ENCODE measurements around the gene CTDSP2.
"Not testable (repeated sequence)": the region's sequence is repeated elsewhere in the genome, so short reads cannot be mapped to it uniquely, and the experiment has no call there.

Gene CTDSP2

DNA sequence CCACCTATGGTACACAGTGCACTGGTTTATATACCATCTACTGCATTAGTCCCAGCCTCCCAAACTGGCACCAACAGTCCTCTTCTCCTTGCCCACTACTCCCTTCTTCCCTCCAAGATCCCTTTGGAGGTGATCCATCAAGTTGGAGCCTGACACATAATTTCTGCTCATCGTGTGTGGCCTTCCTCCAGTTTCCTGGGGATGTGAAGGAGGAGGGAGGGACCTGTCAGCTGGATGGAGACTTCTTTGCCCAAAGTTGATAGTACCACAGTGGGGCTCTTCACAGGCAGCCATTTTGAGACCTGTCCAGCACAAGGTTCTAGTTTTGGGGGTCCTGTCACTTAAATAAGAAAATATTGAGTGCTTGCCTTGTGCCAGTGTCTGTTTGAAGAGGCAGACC lies 17.1 kb upstream of the CTDSP2 start:
- Histone ChIP-seq H3K27ac (ENCODE audit: low read length) (no peak overlapping the region), H3K27me3 (ENCODE audit: insufficient read depth, low read length) (peaks cover 44% of the 10 kb centered on the region)

DNA sequence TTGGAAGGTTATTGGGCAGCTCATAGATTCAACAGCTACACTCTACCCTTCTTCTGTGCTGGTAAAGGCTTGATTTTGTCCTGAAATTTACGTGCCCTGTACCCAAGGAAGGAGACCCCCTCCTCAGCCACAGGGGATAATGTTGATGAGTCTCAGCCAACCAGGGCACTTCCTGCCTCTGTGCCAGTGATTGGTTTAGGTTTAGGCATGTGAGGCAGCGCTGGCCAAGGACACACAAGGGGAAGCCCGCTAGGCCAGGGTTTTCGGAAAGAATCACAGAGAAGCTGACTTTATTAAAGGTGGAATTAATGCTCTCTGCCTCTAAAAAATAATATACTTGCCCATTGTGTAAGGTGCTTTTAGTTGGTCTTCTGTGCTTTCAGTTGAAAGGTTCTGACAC lies 15.4 kb upstream of the CTDSP2 start:
- H3K36me3 ChIP-seq (ENCODE audit: insufficient read depth, low read depth, low read length), result no peaks in the 10 kb centered on the region
- no peak overlapping the region for H3K4me3 ChIP-seq (ENCODE audit: low read length)
- H3K9me3 ChIP-seq (ENCODE audit: insufficient read depth, low read depth, low read length), result no peaks in the 10 kb centered on the region
- peaks cover 43% of the 10 kb centered on the region for H3K27me3 ChIP-seq (ENCODE audit: insufficient read depth, low read length)
- peaks cover 6% of the 10 kb centered on the region for H3K4me1 ChIP-seq (ENCODE audit: insufficient read depth, low read length)
- H3K9ac ChIP-seq (ENCODE audit: low read depth, low read length), result no peak overlapping the region
- H3K27ac ChIP-seq (ENCODE audit: low read length), result no peak overlapping the region

More for the DNA sequence above, 17.1 kb upstream of the CTDSP2 start:
- Histone ChIP-seq H3K4me1 (ENCODE audit: insufficient read depth, low read length) (peaks cover 6% of the 10 kb centered on the region), H3K36me3 (ENCODE audit: insufficient read depth, low read depth, low read length) (no peaks in the 10 kb centered on the region), H3K9ac (ENCODE audit: low read depth, low read length) (no peak overlapping the region), H3K9me3 (ENCODE audit: insufficient read depth, low read depth, low read length) (no peaks in the 10 kb centered on the region), H3K4me3 (ENCODE audit: low read length) (no peak overlapping the region)

DNA sequence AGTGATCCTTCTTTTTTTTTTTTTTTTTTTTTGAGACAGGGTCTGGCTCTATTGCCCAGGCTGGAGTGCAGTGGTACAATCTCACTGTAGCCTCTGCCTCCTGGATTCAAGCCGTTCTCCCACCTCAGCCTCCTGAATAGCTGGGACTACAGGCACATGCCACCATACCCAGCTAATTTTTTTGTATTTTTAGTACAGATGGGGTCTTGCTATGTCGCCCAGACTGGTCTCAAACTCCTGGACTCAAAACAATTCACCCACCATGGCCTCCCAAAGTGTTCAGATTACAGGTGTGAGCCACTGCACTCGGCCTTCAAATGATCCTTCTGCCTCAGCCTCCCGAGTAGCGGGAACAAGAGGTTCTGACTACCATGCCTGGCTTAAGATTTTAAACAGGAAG lies 14.4 kb upstream of the CTDSP2 start:
- not testable (repeated sequence) for H3K27ac ChIP-seq (ENCODE audit: low read length); H3K9ac ChIP-seq (ENCODE audit: low read depth, low read length); H3K36me3 ChIP-seq (ENCODE audit: insufficient read depth, low read depth, low read length); H3K4me1 ChIP-seq (ENCODE audit: insufficient read depth, low read length); H3K9me3 ChIP-seq (ENCODE audit: insufficient read depth, low read depth, low read length); H3K4me3 ChIP-seq (ENCODE audit: low read length)
- peaks cover 33% of the 10 kb centered on the region for H3K27me3 ChIP-seq (ENCODE audit: insufficient read depth, low read length)

DNA sequence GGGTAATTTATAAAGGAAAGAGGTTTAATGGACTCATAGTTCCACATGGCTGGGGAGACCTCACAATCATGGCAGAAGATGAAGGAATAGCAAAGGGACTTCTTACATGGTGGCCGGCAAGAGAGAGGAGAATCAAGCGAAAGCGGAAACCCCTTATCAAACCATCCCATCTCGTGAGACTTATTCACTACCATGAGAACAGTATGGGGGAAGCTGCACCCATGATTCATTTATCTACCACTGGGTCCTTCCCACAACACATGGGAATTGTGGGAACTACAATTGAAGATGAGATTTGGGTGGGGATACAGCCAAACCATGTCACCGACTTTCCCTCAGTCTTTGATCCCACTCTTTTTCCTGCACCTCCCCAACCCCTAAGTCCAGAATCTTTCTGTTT lies 12.6 kb upstream of the CTDSP2 start:
- Histone ChIP-seq H3K36me3 (ENCODE audit: insufficient read depth, low read depth, low read length) (no peaks in the 10 kb centered on the region), H3K9ac (ENCODE audit: low read depth, low read length) (no peak overlapping the region), H3K27me3 (ENCODE audit: insufficient read depth, low read length) (peaks cover 15% of the 10 kb centered on the region), H3K9me3 (ENCODE audit: insufficient read depth, low read depth, low read length) (no peaks in the 10 kb centered on the region), H3K4me1 (ENCODE audit: insufficient read depth, low read length) (no peaks in the 10 kb centered on the region; the same call in none of the 2 replicates), H3K4me3 (ENCODE audit: low read length) (no peak overlapping the region), H3K27ac (ENCODE audit: low read length) (no peak overlapping the region)

DNA sequence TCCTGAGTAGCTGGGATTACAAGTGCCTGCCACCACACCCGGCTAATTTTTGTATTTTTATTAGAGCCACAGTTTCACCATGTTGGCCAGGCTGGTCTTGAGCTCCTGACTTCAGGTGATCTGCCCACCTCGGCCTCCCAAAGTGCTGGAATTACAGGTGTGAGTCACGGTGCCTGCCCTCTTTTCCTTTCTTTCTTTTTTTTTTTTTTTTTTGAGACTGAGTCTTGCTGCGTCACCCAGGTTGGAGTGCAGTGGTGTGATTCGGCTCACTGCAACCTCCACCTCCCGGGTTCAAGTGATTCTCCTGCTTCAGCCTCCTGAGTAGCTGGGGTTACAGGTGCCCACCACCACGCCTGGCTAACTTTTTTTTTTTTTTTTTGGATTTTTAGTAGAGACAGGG lies 11.6 kb upstream of the CTDSP2 start:
- H3K9me3 ChIP-seq (ENCODE audit: insufficient read depth, low read depth, low read length); H3K9ac ChIP-seq (ENCODE audit: low read depth, low read length); H3K4me1 ChIP-seq (ENCODE audit: insufficient read depth, low read length); H3K27me3 ChIP-seq (ENCODE audit: insufficient read depth, low read length); H3K36me3 ChIP-seq (ENCODE audit: insufficient read depth, low read depth, low read length); H3K27ac ChIP-seq (ENCODE audit: low read length); H3K4me3 ChIP-seq (ENCODE audit: low read length): not testable (repeated sequence)

DNA sequence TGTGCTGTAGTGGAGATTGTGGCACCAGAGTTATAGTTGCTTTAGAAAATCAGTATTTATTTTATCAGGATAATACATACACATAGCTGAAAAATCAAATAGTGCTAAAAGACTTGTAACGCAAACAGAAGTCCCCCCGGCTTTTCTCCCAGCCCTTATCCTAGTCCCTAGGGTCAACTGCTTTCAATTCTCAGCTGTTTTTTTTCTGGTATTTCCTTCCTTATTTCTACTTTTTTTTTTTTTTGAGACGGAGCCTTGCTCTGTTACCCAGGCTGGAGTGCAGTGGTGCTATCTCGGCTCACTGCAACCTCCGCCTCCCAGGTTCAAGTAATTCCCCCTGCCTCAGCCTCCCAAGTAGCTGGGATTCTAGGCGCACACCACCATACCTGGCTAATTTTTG lies 8.4 kb upstream of the CTDSP2 start:
- no peak overlapping the region for H3K4me3 ChIP-seq (ENCODE audit: low read length)
- no peaks in the 10 kb centered on the region for H3K36me3 ChIP-seq (ENCODE audit: insufficient read depth, low read depth, low read length)
- no peak overlapping the region for H3K9ac ChIP-seq (ENCODE audit: low read depth, low read length)
- H3K4me1 ChIP-seq (ENCODE audit: insufficient read depth, low read length), result peaks cover 22% of the 10 kb centered on the region
- H3K9me3 ChIP-seq (ENCODE audit: insufficient read depth, low read depth, low read length), result no peaks in the 10 kb centered on the region
- peaks cover 18% of the 10 kb centered on the region; the same call in 1 of the 2 replicates for H3K27me3 ChIP-seq (ENCODE audit: insufficient read depth, low read length)
- no peak overlapping the region for H3K27ac ChIP-seq (ENCODE audit: low read length)

DNA sequence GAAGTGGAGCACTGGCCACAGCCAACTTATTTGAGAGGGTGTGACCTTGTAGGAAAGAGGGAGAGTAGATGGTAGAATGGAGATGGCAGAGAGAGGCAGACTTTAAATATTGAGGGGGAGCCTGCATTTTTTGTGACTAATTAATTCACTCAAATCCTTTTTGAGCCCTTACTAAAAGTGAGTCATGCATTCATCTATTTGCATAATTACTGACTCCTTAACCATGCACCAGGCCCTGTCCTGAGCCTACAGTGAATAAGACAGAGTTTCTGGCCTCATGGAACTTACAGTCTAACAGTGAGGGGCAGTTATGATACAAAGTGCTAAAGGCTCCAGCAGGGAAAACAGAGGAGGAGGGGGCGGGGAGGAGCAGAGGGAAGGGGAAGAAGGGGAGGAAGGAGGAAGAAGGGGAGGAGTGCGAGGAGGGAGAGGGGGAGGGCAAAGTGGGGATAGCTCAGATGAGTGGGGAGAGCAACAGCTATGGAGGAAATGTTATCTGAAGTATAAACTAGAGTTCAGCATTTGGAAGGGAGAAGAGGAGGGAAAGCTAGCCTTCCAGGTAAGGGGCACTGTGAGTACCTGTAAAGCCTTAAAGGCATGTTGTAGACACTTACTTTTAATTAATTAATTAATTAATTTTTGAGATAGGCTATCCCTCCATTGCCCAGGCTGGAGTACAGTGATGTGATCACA lies 7.5 kb upstream of the CTDSP2 start:
- peaks cover 18% of the 10 kb centered on the region; the same call in 1 of the 2 replicates for H3K27me3 ChIP-seq (ENCODE audit: insufficient read depth, low read length)
- no peaks in the 10 kb centered on the region for H3K36me3 ChIP-seq (ENCODE audit: insufficient read depth, low read depth, low read length)
- no peaks in the 10 kb centered on the region for H3K9me3 ChIP-seq (ENCODE audit: insufficient read depth, low read depth, low read length)
- H3K4me3 ChIP-seq (ENCODE audit: low read length), result no peak overlapping the region
- H3K27ac ChIP-seq (ENCODE audit: low read length), result no peak overlapping the region
- no peak overlapping the region; the same call in 1 of the 2 replicates for H3K9ac ChIP-seq (ENCODE audit: low read depth, low read length)
- H3K4me1 ChIP-seq (ENCODE audit: insufficient read depth, low read length), result peaks cover 22% of the 10 kb centered on the region

DNA sequence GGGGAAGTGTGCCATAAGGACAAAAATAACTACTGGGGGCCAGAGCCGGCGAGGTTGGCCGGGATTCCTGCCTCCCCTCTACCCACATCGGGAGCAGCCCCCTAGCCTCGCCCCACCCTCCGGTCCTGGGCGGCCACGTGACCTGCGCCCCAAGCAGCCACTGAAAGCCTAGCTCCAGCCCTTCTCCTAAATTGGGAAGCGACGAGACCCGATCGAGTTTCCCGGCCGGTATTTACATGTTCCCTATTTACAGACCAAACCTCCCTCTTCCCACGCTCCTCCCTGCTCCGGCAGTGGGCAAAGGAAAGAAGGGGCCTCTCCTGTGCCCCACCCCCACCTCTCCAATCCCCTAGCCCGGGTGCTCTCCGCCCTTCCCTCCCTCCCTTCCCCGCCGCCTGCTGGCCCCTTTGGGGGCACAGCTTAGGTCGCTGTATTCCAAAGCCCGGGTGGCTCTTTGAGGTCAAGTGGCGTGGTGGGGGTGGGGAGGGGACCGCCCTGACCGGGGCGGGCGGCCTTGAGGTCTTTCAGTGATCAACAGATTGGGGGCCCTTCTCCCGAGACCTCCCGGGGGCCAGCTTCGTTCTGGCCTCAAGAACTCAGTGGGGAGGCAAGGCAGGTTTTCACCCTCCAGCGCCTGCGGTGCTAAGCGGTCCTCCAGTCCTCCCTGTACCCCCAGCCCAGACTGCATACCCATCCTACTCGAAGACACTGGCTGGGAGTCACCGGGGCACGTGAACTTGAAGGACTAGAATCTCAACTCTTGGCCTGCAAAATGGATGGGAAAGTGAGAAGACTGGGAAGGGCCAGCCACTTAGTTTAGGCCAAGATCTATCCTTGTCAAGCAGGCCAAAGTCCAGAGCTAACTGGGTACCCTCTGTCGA lies 6.3 kb upstream of the CTDSP2 start:
- H3K4me3 ChIP-seq (ENCODE audit: low read length), result peak overlapping the region; percentile 58; the same call in 1 of the 2 replicates
- H3K27me3 ChIP-seq (ENCODE audit: insufficient read depth, low read length), result peaks cover 18% of the 10 kb centered on the region
- H3K27ac ChIP-seq (ENCODE audit: low read length), result peak overlapping the region; percentile 72

DNA sequence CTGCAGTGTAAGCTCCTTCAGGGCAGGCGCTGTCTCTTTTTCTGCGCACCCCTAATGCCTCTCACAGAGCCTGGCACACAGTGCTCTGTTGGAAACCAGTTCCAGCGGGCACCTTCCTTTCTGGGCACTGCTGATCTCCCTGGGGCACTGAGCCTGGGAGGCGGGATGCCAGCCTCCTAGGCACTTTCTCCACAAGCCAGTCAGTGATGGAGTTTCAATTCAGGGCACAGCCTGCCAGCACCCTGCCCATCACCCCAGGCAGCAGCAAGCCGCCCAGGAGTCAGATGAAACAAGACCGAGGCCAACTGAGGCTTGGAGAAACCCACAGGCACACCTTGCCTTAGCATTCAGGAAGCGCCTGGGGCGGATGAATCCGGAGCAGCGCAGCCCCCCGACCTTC lies 5.7 kb upstream of the CTDSP2 start:
- peaks cover 22% of the 10 kb centered on the region for H3K4me1 ChIP-seq (ENCODE audit: insufficient read depth, low read length)
- H3K36me3 ChIP-seq (ENCODE audit: insufficient read depth, low read depth, low read length), result no peaks in the 10 kb centered on the region
- H3K4me3 ChIP-seq (ENCODE audit: low read length), result peak overlapping the region; percentile 58; the same call in 1 of the 2 replicates
- no peaks in the 10 kb centered on the region for H3K9me3 ChIP-seq (ENCODE audit: insufficient read depth, low read depth, low read length)
- peak overlapping the region; percentile 72 for H3K27ac ChIP-seq (ENCODE audit: low read length)
- peaks cover 18% of the 10 kb centered on the region for H3K27me3 ChIP-seq (ENCODE audit: insufficient read depth, low read length)
- peak overlapping the region; percentile 75; the same call in 1 of the 2 replicates for H3K9ac ChIP-seq (ENCODE audit: low read depth, low read length)

More for the DNA sequence above, 6.3 kb upstream of the CTDSP2 start:
- Histone ChIP-seq H3K9ac (ENCODE audit: low read depth, low read length) (peak overlapping the region; percentile 75; the same call in 1 of the 2 replicates), H3K4me1 (ENCODE audit: insufficient read depth, low read length) (peaks cover 22% of the 10 kb centered on the region), H3K36me3 (ENCODE audit: insufficient read depth, low read depth, low read length) (no peaks in the 10 kb centered on the region), H3K9me3 (ENCODE audit: insufficient read depth, low read depth, low read length) (no peaks in the 10 kb centered on the region)

DNA sequence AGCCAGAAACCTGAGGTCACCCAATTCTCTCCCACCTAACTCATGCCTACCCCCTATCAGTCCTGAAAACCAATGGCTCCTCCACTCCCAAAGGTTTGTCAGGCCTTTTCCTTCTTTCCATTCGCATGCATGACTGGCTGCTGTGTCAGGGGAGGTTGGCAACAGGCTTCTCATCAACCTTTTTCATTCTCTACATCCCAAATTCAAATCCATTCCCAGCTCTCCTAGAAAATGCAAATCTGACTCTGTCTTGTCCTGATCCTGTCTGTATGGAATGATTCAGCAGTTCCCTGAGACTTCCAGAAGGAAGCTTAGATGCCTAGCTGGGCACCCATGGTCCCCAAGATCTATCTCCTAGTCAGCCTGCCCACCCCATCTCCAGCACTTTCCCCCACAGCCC lies 5.0 kb upstream of the CTDSP2 start:
- no peak overlapping the region for H3K27ac ChIP-seq (ENCODE audit: low read length)
- no peaks in the 10 kb centered on the region for H3K36me3 ChIP-seq (ENCODE audit: insufficient read depth, low read depth, low read length)
- H3K9me3 ChIP-seq (ENCODE audit: insufficient read depth, low read depth, low read length), result no peaks in the 10 kb centered on the region
- no peak overlapping the region; the same call in 1 of the 2 replicates for H3K4me3 ChIP-seq (ENCODE audit: low read length)
- peaks cover 22% of the 10 kb centered on the region for H3K4me1 ChIP-seq (ENCODE audit: insufficient read depth, low read length)
- peak overlapping the region; percentile 75; the same call in 1 of the 2 replicates for H3K9ac ChIP-seq (ENCODE audit: low read depth, low read length)
- H3K27me3 ChIP-seq (ENCODE audit: insufficient read depth, low read length), result peaks cover 18% of the 10 kb centered on the region

DNA sequence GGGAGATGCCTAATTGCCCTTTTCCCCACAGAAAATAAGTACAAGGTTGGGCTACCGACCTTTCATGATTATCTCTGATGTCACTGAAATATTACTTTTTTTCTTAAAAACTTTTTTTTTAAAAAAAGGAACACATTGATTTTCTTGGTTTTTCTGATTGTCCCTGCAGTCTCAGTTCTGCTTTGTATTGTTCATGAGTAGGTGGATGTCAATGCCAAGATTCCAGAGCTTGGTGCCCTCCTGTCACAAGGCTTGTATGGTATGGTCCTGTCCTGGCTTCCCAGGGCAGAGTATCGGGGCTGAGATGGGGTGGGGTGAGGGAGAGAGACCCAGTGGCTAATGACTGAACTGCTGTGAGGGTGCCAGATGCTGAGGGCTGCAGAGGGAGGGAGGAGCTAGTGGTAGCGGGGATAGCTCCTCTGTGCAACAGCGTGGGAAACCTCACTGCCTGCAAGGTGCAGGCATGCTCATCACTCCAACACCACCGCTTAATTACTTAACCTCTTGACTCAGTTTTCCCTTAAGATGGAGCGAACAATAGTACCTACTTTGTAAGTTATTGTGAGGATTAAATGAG lies 4.4 kb upstream of the CTDSP2 start:
- no peaks in the 10 kb centered on the region for H3K9me3 ChIP-seq (ENCODE audit: insufficient read depth, low read depth, low read length)
- peaks cover 22% of the 10 kb centered on the region for H3K4me1 ChIP-seq (ENCODE audit: insufficient read depth, low read length)
- no peak overlapping the region for H3K4me3 ChIP-seq (ENCODE audit: low read length)
- no peak overlapping the region for H3K27ac ChIP-seq (ENCODE audit: low read length)
- no peak overlapping the region for H3K9ac ChIP-seq (ENCODE audit: low read depth, low read length)
- peaks cover 18% of the 10 kb centered on the region for H3K27me3 ChIP-seq (ENCODE audit: insufficient read depth, low read length)
- H3K36me3 ChIP-seq (ENCODE audit: insufficient read depth, low read depth, low read length), result no peaks in the 10 kb centered on the region

Data from iPS-20b (cell line).